GM18511 (cell line): ENCODE measurements around the gene MTFP1.
"Not testable (repeated sequence)": the region's sequence is repeated elsewhere in the genome, so short reads cannot be mapped to it uniquely, and the experiment has no call there.

Experiments used
- ATAC-seq: cut with Tn5 transposase; IDR thresholded peaks from one replicate; pipeline ENCODE4 v1.9.1; 2021; ENCODE audit warnings: mild to moderate bottlenecking, moderate library complexity; ENCODE audit not compliant: unreplicated experiment

The MTFP1 gene

DNA sequence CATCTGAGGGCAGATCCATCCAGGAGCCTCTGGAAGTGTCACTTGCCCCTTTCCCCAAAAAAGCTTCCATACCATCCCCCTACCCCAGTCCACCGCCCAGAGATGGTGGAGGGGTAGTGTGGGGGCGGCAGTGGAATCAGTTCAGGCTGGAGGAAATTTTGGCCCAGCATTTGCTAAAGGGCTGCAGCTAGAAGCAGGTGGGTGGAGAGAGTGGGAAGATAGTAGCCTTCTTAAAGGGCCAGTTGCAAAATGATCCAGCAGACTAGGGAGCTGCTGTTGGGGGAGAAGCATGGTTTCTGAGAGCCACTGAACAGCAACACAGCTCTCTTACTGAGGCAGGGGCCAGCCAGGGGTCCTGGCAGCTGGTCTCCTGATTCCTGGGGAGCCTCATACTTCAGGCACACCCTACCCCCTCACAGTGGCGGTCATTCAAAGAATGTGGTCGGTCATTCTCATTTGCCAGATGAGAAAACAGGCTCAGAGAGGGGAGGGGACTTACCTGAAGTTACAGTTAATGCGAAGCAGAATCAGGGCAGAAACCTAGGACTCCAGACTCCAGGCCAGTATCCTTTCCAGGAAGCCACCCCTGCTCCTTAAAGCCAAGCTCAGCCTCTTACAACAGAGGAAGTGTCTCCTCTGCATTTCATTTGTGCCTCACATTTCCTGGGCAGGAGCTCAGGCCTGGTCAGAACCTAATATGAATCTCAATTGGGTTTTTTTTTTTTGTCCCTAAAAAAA, 23.4 kb upstream of the MTFP1 start:
- ATAC-seq: no peak

DNA sequence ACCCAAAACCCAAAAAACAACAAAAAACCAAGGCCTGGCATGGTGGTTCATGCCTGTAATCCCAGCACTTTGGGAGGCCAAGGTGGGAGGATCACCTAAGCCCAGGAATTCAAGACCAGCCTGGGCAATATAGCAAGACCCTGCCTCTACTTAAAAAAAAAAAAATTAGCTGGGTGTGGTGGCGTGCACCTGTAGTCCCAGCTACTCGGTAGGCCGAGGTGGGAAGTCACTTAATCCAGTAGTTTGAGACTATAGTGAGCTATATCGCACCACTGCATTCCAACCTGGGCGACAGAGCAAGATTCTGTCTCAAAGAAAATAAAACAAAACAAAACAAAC, 22.8 kb upstream of the MTFP1 start:
- not testable (repeated sequence) for ATAC-seq

DNA sequence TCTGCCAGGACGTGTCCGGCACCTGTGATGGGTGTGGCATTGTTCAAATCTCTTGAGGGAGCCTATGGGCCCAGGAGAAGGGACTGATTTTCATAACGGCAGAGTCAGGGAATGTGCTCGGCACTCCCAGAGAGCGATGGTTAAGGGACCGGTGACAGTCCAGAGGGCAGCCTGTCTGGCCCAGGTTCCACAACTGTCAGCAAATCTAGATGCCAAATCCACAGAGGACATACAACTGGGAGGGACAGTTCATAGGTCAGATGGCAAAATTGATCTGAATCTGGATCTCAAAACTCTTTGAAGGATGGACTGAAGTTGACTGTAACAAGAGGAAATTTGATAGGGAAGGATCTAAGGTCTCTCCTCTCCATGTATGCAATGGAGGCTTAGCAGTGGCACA, 21.3 kb upstream of the MTFP1 start:
- ATAC-seq: no peak

DNA sequence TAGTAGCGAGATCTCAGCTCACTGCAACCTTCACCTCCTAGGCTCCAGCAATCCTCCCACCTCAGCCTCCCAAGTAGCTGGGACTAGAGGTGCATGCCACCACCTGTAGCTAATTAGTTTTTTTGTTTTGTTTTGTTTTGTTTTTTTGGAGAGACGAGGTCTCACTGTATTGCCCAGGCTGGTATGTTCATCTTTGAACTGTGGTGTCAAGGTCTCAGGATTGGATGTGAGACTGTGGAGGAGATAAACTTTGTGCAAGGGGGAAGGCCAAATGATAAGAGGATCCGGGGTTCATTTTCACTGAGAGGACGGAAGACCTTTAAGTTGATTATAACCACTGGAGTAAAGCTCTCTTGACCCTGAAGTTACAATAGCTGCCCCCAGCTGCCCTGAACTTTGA, 19.8 kb upstream of the MTFP1 start:
- no peak for ATAC-seq

DNA sequence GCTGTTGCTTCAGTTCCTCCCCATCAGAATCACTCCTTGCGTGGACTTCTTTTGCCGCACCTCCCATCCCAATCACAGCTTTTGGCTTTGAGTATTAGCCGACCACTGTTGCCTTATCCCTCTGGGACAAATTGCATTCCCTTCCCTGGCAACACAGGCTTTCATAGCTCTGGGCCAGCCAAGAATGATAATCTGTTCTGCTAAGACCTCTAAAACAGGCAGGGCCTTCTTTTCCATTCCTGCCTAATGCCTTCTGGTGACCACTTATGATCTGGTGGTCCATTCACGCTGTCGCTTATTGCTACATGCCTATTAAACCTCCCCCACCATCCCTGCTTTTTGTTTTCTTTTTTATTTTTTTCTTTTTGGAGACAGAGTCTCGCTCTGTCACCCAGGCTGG, 19.2 kb upstream of the MTFP1 start:
- no peak for ATAC-seq

DNA sequence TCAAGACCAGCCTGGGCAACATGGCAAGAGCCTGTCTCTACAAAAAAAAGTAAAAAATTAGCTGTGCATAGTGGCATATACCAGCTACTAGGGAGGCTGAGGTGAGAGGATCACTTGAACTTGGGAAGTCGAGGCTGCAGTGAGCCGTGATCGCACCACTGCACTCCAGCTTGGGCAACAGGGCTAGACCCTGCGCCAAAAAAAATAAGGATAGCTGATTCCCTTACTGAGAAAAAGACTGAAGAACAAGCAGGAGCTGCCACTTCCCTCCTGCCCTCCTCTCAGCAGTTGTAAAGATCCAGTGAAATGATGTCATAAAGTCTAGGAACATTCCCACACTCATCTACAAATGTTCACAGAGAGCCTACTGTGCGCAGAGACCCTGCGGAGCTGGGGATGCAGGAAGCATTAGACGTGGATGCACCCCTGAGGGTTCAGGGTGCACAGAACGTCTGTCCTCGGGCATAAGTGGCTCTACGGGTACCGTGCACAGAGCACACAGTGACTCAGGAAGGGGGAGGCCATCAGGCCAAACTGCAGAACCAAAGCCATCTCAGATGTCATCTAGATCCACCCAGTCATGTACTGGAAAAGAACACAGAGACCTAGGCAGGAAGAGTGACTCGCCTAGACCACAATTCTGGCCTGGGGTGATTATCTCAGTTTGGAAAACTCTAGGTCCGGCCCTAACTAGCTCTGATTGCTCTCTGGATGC, 17.0 kb upstream of the MTFP1 start:
- ATAC-seq: no peak

DNA sequence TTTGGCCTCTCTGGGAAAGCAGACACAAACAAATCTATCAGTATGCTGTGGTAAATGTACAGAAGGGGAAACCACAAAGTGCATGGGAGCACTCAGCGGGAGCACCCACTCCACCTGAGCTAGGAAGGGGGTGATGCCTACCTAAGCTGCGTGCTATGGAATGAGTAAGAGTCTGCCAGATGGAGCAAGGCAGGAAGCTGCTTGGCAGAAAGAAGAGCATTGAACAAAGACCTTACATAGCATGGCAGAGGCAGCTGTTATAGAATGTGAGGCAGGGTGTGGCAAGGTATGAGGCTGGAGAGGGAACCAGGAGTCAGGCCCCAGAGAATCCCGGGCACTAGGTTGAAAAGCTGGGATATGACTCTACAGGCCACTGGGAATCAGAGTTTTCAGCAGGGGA, 13.8 kb upstream of the MTFP1 start:
- ATAC-seq: no peak

DNA sequence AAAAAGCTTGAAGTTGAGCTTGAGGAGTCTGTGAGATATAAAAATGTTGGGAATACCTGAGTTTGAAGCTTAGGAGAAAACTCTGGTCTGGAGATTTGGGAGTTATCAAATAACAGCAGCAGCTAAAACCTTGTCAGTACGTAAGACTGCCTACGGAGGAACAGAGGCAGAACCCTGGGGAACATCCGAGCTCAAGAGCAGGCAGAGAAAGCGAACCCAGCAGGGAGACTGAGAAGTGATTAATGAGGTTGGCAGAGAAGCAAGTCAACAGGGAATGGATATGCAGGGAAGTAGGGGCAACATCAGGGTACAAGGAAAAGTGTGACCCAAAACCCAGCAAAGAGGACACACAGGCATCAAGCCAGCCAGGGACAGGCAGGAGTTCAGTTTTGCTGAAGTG, 12.6 kb upstream of the MTFP1 start:
- ATAC-seq: no peak

DNA sequence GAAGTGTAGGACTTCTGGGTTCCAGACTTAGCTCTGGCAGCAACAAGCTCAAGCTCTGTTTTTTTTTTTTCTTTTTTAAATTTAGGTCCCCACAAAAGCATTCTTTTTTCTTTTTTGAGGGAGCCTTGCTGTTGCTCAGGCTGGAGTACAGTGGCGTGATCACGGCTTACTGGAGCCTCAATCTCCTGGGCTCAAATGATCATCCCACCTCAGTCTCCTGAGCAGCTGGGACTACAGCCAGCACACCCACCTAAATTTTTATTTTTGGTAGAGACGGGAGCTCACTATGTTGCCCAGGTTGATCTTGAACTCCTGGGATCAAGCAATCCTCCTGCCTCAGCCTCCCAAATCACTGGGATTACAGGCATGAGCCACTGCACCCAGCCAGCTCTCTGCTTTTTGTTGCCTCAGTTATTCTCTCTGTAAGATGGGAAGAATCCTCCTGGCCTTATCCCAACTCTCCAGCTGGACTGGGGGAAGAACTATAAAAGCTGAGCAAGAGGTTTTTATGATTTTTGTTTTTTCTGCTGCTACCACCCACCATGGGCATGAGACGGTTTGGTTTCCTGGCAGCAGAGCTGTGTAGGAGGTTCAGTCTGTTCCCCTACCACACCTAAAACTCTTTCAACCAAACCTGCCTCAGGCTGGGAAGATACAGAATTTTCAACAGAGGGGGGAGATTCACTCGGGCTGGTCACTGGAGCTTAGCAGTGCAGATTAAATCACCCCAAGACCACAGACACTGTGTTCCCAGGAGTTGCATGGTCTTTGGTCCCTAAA, 11.6 kb upstream of the MTFP1 start:
- no peak for ATAC-seq

DNA sequence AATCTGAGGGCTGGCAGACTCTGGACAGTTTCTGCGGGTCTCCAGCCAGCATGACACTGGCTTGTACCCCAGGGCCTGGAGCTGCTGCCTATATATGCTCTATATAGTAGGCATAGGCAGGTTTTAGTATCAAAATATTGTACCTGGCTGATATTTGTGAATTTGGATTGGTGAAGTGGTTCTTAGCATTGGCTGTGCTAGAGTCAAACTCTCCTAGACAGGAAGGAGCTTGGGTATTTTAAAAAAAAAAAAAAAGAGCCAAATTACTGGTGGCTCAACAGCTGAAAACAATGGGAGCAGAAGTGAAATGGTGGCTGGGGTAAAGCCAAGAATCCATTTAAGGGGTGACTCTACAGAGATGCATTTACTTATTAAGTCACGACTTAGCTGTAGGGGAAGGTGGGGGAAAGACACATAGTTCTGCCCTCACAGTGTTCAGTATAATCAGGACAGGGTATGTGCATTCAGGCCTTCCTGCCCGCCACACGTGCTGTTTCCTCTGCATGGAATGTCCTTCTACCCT, 11.0 kb upstream of the MTFP1 start:
- no peak for ATAC-seq

DNA sequence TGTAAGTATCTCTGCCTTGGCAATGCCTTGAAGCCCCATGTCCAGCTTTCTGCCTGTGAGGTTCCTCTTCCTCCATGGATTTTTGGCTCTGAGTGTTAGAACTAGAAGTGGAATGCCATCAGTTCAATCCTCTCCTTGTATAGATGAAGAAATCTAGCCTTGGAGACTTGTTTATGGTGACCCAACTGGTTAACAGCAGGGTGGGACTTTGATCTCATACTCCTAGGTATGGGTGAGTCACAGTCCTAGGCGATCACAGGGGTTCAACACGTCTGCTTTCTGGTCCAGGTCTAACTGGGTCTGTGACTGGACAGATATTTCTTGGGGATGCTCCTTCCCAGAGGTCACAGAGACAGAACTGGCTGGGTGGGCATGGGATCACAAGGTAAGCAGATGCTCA, 9.2 kb upstream of the MTFP1 start:
- no peak for ATAC-seq

DNA sequence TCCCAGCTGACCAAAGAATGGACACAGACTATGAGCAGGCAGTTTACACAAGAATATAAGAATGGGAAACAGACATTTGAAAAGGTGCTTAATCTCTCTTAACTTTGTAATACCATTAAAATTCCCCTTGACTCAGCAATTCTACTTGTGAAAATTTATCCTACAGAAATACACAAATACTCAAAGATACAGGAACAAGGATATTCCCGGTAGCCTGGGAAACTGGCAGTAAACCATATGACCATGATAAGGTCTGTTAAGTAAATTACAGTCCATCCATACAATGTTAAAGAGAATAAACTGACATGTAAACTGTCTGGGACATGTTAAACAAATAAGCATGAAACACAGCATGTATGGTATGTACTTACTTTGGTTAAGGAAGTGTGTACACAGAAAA, 8.7 kb upstream of the MTFP1 start:
- ATAC-seq: no peak

DNA sequence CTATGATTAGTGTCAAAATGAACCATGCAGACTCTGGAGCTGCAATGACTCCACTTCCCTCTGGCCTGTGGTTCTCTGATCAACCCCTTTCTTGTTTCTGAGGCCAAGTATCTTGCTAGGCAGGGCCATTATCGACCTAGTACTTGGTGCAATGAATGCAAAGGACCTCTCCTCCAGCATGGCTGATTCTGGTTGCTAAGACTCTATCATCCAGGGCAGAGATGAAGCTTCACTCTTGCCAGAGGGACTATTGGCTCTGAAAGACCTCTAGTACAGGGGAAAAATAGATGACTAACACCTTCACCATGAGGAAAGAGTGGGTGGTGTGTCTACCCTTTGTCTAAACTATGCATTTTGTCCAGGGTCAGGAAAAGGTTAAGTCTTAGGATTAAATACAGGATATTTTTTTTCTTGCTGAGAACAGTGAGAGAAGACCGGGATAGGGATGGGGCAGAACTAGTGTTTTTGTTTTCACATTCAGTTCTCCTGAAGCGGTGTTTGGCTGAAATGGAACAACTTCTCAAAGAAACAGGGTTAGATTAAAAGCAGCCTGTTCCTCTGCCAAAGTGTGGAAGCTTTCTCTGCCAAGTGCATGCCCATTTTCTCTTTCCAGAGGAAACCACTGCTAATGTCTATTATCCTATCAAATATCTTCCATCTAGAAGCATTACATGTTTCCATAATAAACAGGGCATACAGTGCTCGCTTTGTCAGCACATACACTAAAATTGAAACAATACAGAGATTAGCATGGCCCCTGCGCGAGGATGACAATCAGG, 5.0 kb upstream of the MTFP1 start:
- no peak for ATAC-seq

DNA sequence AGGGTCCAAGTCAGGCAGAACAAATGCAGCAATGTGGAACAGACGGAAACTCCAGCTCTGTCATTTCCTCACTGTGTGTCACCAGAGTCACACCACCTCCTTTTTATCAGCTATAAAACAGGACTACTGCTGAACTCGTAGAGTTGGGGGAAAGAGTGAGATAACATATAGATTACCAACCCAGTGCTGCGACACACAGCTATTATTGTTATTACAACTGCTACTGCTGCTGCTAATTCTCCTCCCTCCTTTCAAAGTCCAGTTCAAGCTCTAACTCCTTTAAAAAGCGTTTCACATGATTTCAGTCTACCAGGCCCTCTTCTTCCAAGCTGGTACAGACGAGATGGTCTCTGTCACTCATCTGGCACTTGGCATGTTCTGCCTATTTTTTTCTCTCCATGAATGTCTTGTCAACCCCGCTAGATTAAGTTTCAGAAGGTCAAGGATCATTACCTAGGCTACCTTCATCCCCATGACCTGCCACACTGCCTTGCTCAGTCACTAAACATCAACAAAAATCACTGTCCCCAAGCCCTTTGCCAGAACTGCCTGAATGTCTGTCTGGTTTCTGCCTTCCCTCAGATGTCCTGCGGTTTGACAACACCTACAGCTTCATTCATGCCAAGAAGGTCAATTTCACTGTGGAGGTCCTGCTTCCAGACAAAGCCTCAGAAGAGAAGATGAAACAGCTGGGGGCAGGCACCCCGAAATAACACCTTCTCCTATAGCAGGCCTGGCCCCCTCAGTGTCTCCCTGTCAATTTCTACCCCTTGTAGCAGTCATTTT, 3.7 kb upstream of the MTFP1 start:
- no peak for ATAC-seq

DNA sequence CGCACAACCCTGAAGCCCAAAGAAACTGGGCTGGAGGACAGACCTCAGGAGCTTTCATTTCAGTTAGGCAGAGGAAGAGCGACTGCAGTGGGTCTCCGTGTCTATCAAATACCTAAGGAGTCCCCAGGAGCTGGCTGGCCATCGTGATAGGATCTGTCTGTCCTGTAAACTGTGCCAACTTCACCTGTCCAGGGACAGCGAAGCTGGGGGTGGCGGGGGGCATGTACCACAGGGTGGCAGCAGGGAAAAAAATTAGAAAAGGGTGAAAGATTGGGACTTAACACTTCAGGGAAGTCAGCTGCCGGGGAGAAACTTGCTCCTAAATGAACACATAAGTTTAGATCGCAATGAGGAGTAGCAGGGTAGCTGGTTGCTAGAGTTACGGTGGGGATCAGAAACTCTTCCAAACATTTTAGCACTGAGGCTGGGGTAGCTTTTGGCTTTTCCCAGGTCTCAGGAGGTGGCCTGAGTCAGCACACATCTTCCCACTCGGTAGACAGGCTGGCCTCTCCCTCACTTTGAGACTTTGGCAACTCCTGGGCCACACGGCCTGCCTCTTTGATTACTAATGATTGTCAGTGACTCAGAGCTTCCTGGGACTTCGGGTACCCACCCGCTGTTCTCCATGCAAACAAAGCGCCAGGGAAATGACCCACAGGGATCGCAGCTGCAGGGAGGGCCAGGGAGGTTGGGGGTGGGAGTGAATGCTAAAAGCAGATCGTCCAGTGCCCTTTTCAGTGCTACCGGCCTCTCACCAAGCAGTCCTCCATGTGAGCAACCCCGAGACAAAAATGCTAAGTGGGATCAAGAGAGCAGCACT, 2.9 kb upstream of the MTFP1 start:
- no peak for ATAC-seq

DNA sequence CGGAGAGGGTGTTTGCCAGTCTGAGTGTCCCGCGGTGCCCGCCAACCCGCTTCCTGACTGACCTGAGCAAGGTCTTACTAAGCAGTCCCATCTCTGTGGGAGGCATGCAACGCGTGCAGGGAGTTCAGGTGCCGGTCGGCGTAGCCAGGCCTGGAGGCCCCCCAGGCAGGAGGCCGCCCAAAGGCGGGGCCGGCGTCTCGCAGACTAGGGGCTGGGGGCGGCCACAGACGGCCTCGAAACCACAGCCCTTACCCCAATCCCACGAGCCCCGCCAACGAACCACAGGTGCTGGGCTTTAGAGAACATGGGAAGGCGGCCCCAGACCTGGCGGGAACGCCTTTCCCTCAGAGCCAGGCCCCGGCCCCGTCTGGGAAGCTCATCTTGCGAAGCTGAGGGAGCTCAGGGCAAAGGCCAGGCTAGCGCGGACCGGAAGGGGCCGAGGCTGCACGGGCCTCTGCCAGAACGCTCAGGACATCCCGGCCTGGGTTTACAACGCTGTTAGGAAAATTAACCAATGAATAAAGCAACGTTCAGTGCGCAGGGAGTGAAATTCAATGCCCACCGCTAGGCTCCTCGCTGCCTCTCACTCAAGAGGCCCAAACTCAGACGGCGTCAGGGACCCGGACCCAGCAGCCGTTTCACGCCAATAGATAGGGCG, 2.1 kb upstream of the MTFP1 start:
- peak; percentile 47 for ATAC-seq

DNA sequence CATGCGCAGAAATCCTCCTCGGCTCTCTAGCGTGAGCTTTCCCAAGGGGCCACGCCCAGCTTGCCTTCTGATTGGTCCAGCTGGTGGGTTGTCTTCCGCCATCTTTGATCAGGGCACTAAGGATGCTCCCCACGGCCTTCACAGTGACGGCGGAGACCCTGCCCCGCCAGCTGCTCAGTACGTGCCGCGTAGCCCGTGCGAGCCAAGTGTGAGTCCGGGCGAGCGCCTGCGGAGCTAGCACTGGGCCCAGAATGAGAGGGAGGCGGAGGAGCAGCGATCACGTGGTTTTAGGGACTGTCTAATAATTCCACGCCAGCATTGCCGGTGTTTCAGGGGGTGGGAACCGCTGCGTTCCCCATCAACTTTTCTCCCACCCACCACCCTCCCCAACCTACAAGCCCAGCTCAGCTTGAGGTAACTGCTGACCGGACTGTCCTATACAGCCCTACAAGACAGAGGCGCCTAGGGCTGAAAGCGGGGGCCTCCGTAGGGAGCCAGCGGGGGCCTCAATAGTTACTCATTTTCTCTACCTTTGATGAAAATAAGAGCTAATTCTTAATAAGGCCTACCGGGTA, 1.5 kb upstream of the MTFP1 start:
- ATAC-seq: peak; percentile 86

DNA sequence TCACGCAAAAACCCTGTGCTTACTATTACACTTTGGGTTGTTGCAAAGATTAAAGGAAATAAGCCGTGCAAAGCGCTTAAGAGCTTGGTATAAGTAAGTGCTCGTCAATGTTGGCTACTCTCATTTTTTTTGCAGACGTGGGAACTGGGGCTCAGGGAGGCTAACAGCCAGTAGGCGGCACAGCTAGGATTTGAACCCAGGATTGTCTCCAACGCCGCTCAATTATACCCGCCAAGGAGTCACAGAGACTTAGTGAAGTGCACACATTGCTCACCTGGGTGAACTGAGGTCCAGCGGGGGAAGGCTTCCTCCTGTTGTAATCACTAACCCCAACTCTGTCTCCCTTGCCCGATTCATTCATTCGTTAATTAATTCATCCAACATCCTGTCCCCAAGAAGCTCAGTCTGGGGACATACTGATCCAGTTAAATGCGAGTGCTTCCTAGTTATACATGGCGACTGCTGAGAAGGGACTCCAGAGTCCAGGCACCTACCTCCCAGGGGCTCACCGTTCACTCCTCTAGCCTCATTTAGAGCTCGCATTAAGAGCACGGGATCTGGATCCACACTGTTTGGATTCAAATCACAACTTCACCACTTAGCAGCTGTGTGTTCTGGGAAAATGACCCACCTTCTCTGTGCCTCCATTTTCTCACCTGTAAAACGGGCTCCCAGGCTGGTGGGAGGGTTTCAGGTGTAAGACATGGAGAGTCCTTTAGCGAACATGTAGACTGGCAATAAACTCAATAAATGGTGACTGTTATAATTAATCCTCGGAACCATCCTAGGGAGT, 838 bp upstream of the MTFP1 start:
- ATAC-seq: no peak
